HG03469 (cell line): ENCODE measurements around the gene PLA2G2F.

ENCODE experiments used
- ATAC-seq: cut with Tn5 transposase; IDR thresholded peaks from one replicate; pipeline ENCODE4 v1.9.1; 2021; ENCODE audit warnings: mild to moderate bottlenecking, moderate library complexity, moderate number of reproducible peaks; ENCODE audit not compliant: unreplicated experiment

PLA2G2F gene, protein sequence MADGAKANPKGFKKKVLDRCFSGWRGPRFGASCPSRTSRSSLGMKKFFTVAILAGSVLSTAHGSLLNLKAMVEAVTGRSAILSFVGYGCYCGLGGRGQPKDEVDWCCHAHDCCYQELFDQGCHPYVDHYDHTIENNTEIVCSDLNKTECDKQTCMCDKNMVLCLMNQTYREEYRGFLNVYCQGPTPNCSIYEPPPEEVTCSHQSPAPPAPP

GRCh38 chr1:20138961-20139550 lies at the start of gene PLA2G2F:
Gene PLA2G2F (plus strand): TSS chr1:20139323. CDS start chr1:20139428, 105 bp downstream.
- ATAC-seq: no peak

DNA sequence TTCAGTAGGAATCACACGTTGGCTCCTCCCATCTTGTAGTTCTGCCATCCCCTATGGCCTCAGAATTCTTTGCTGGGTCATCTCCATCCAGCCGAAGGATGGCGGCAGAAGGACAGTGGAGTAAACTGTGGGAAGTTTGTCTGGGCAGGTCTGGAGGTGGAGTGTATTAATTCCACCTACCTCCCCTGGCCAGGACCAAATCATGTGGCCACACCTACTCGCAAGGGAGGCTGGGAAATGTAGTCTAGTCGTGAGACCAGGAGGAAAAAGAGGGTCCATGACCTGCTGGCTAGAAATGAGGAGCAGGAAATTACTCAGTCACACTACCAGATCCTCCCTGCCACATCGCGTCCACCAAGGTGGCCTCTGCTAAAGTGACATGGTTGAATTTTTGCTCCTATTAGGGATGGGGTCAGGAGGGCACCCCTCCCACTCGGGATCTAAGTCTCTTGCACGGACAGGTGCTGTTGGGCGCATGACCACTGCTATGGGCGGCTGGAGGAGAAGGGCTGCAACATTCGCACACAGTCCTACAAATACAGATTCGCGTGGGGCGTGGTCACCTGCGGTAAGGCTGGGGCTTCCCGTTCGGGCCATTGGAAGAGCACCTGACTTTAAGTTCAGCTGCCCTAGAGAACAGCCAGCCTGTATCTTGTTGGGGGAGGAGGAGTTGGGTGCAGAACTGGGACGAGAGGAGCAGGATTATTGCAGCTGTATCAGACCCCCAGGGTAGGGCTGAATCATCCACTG lies 49.6 kb upstream of the PLA2G2F start:
- ATAC-seq: no peak

DNA sequence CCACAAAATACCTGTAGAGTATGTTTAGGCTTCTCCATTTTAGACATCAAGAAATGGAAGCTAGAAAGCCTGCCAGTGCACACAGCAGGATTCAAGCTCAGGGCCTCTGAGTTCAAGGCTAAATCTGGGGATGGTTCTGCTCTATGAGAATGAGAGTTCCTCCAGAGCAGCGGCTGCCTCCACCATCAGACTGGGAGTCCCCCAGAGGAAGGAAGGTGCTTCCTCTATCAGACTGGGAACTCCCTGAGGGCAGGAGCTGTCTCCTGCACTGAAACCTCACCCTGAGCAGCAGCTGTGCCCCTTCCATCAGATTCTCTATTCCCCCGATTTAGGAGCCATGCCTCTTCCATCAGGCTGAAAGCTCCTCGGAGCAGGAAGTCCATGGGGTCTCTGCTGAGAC lies 49.0 kb upstream of the PLA2G2F start:
- no peak for ATAC-seq

GRCh38 chr1:20090641-20091040 lies 48.5 kb upstream of the PLA2G2F start:
- ATAC-seq: no peak

GRCh38 chr1:20093303-20093702 lies 45.8 kb upstream of the PLA2G2F start:
- ATAC-seq: no peak

DNA sequence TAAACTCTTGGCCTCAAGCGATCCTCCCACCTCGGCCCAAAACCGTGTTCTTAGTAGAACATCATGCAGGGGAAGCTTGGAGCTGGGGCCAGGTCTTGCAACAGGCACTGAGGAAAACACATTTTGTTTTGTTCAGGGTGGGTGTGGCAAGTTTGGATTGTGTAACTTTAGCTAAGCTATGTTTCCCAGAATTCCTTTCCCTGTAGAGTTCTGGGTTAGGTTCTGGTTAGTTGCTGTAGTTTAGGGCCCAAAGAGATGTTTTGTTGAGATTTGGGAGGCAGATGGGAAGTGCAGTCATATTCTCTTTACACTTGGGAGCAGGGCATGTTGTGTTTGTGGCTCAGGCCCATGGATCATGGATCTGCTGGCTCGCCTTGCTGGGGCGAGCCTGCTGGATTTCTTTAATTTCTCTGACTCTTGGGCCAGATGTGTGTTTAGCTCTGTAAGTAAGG lies 45.2 kb upstream of the PLA2G2F start:
- ATAC-seq: no peak

DNA sequence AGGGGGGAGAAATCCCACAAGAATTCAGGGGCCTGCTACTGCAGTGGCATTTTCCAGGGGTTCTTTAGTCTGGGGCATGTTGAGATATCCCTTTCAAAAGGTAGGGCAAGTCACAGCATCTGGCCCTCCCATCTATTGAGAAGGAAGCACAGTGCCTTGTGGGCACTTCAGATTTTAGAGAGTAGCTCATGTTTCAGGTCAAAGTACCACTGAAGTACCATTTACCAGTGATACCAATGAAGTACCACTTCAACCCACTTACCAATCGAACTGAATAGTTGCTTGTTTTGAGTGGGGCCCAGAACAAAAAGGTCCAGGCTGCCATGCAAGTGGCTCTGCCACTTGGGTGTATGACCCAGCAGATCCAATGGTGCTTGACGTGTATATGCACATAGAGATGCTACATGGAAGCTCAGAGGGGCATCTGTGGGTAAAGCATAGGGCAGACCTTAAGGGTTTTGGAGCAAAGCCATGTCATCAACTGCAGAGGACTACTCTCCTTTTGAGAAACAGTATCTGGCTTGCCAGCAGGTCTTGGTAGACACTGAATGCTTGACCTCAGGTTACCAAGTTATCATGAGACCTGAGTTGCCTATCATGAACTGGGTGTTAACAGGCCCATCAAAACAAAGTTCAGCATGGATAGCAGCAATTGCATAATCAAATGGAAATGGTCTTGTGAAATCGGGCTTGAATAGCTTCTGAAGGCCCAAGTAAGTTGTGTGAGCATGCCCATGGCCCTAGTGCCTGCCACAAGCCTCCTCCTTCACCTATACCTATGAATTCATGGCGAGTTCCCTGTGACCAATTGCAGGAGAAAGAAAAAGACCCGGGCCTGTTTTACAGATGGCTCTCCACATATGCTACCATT lies 43.3 kb upstream of the PLA2G2F start:
- no peak for ATAC-seq

- no peak for ATAC-seq
Observed at GRCh38 chr1:20096840-20097447, 42.2 kb upstream of the PLA2G2F start.

GRCh38 chr1:20099533-20099932 lies 39.6 kb upstream of the PLA2G2F start:
- no peak for ATAC-seq

GRCh38 chr1:20100632-20101355 lies 38.3 kb upstream of the PLA2G2F start:
- ATAC-seq: no peak

DNA sequence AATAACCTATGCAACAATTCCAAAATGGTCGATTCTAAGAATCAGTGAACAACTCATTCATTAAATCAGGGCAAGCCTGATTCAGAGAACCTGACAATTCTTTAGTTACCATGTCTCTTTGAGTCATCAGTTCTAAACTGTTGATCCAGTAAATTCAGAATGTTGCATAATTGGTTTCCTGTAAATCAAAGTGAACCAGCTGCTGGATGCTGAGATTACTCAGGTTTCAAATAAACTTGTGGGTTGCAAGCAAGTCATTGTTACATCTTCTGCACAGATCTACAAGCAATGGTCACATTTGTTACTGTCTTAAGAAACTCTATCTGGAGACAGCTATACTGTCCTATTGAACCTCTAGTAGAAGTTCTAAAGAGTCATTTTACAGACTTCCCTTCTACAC lies 36.2 kb upstream of the PLA2G2F start:
- ATAC-seq: no peak

- ATAC-seq: no peak
Observed at GRCh38 chr1:20105856-20106255, 33.3 kb upstream of the PLA2G2F start.

DNA sequence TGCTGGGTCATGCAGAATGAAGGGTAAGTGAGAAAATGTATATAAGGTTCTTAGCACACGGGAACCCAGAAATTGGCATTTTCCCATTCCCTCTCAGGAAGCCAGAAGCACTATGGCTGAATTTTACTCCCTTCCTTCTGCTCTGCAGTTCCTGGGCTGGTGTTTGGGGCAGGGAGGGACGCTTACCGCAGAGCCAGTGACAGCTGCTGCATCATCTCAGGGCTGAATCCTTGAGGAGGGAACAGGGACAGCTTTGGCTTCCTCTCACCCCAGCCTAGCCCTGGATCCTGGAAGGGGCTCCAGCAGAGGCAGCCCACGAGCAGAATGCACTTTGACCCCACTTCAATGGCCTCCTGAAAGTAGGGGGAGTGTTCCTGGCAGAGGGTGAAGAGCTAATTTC lies 31.8 kb upstream of the PLA2G2F start:
- no peak for ATAC-seq

DNA sequence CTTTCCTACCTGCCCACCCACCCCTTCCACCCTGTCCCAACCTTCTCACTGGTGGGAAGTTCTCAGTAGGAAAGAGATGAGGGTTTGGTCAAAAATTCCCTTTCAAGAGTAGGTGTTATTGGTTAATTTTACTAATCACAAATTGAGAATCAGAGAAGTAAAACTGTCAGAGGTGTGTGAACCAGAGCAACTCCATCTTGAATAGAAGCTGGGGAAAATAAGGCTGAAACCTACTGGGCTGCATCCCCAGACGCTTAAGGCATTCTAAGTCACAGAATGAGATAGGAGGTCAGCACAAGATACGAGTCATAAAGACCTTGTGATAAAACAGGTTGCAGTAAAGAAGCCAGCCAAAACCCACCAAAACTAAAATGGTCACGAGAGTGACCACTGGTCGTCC lies 31.3 kb upstream of the PLA2G2F start:
- ATAC-seq: no peak

- ATAC-seq: no peak
Observed at GRCh38 chr1:20108366-20109123, 30.6 kb upstream of the PLA2G2F start.

DNA sequence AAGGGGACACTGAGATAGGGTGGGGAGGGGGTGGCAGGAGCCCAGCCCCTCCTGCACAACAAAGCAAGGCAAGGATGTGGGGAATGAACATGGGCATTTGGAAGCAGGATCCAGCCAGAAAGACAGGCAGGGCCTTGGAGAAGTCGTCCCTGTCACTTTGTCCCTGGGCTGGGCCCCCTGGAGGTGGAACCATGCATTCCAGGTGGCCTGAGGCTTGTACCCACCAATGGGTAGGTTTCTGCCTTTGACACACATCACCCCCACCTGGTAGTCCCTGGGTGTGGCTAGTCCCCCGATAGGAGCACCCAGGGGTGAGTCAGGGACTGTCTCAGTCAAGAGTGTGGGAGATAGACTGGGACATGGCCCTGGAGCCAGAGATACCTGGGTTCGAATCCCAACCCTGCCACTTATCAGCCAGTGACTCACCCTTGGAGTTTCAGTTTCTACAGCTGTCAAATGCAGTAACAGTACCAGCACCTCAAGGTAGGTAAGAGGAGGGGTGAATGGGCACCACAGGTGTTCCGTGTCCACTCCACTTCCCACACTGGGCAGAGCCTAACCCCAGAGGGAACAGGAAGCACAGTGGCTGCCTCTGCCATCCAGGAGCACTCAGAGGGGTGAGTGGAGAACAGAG lies 29.8 kb upstream of the PLA2G2F start:
- ATAC-seq: no peak

- no peak for ATAC-seq
Observed at GRCh38 chr1:20110679-20111078, 28.4 kb upstream of the PLA2G2F start.

- no peak for ATAC-seq
Observed at GRCh38 chr1:20111452-20111851, 27.7 kb upstream of the PLA2G2F start.
